ENCODE results near the gene NKX1-2.
A peak's percentile ranks its signal among the peaks of the same experiment; 100 is the strongest.

NKX1-2 gene

DNA sequence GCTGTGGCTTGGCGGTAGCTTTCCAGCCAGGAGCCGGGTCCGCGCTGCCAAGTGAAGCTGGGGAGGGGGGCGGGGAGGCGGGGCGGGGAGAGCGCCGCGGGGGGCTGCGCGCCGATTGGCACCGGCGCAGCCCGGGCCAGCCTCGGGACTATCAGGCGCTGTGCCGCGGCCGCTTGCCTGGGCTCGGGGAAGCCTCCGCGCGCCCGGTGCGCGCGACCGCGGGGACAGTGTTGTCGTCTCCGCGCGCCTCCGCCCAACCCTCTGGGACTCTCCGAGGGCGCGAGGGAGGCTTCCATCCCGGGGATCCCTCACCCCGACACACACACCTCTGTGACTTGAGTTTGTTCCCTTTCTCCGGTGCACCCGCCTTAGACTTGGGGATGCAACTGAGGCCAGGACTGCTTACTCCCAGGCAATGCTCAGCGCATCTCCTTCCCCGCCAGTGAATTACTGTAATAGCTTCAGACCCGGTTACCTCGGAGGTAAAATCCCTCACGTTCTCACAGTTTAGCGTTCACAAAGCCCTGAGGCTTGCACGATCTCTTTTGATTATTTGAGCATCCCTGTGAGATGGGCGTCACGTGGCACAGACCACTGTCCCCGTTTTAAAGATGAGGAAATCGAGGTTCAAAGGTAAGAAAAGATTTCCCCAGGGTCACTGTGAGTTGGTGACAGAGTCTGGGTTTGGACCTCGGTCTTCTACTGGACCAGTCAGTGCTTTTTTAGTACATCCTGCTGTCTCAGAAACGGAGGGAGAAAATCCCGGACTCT, at the start of gene NKX1-2:
Gene NKX1-2, minus strand, starts transcription at position 24 of the 771 bp plus-strand sequence. CDS start 92 bp downstream, outside the sequence.
- DNase-seq, result peak in 17 of 56 donors; percentile 4 to 48 (median 18)

DNA sequence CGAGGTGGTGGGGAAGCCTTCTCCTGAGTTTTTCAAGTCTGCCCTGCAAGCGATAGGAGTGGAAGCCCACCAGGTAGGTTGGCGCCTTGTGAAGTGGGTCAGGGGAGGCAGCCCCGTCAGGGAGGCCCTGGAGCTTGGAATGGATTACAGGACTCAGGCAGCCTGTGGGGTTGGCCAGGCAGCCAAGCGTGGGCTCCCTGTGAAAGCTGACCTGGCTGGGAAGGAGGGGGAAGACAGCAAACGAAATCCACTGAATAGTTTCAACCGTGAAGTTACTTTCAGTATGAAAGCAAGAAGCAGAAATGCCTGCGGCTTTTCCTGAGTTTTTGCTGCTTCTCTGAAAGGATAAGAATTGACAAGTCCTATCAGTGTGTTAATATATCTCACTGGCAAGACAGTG, 48.2 kb upstream of the NKX1-2 start:
- DNase-seq, result no peak

GRCh38 chr10:124497196-124497881, 47.5 kb upstream of the NKX1-2 start:
- DNase-seq, result peak in 2 of 56 donors; percentile 11 to 28

- DNase-seq, result no peak
Measured at GRCh38 chr10:124496620-124497019, 46.8 kb upstream of the NKX1-2 start.

DNA sequence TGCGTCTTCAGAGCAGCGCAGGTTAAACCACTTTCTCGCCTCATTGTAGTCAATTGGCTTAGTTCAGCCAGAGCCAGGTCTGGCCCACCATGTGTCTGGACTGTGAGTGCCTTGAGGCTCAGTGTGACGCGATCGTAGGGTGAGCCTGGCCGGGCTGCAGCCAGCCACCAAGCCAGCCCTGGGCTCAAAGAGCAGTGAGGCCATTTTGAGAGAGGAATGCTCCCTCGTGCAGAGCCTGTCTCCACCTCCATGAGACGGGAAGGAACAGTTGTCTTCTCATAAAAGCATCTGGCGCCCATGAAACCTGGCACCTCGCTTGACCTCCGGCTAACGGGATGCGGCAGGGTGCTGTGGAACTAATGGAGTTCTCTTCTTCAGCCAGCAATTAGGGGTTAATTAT, 46.3 kb upstream of the NKX1-2 start:
- no peak for DNase-seq

DNA sequence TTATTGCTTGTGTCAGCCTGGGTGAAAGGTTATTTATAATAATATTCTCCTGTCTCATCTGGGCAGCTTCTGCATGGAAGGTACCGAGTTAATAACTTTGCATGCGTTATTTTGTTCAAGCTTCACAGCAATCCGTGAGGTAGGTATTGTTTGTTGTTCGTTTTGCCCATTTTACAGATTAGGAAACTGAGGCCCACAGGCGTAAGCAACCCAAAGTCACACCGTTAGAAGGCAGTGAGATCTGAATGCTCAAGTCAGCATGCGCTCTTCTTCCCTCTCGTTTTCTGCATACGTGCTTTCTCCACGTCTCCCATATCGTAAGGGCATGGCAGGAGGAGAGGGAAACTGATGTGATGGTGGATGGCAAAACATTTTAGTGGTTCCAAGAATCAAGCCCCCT, 45.9 kb upstream of the NKX1-2 start:
- DNase-seq, result no peak

DNA sequence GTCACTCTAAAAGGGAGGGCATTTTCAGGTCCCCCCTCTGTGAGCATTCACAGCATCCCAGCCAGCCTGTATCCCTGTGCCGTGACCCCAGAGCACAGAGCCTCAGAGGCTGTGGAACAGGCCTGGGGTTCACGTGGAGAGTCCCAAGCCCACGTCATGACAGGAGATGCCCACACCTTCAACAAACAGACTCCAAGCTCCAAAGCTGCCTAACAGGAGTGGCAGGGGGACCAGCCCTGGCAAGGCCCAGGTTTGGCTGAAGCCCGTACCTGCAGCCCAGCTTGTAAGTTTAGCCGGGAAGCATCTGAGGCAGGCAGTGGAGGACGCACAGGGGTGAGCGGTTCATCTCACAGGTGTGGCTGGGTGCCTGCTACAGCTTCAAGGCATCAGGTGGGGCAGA, 45.3 kb upstream of the NKX1-2 start:
- no peak for DNase-seq

DNA sequence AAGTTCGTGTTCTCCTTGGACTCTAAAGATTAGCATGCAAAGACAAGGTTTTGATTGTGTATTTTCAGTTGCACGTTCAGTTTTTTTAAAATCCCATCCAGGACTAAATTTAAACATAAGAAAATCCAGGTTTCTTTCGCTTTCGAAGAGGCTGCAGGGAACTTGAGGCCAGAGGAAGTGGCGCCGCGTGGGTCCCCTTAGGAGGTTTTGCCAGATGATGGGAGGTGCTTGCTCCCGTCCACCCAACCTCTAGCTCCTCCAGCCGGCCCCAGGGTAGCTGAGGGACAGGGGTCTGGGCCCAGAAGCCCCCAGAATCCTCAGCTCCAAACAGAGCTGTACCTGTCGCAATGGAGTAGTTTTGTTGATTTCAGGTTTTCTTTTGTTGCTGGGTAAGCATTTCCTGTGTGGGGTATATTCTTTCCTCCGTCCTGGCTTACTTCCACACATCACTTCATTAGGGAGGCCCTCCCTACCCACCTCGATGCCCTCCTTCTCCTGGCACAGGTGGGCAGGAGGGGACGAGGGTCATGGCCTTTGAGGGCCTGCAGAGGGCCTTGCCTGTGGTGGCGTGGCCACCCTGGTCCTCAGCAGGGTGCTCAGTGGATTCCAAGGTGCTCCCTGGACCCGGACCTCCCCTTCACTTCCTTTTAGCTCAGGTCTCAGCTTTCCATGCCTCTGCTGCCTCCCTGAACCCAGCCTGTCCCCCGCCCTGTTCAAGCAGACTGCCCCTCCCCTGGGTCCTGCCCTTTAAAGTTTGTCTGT, 44.4 kb upstream of the NKX1-2 start:
- no peak for DNase-seq

- DNase-seq, result no peak
Measured at GRCh38 chr10:124493214-124493882, 43.5 kb upstream of the NKX1-2 start.

- DNase-seq, result no peak
Measured at GRCh38 chr10:124492266-124492665, 42.4 kb upstream of the NKX1-2 start.

GRCh38 chr10:124491105-124491504, 41.3 kb upstream of the NKX1-2 start:
- DNase-seq, result no peak

DNA sequence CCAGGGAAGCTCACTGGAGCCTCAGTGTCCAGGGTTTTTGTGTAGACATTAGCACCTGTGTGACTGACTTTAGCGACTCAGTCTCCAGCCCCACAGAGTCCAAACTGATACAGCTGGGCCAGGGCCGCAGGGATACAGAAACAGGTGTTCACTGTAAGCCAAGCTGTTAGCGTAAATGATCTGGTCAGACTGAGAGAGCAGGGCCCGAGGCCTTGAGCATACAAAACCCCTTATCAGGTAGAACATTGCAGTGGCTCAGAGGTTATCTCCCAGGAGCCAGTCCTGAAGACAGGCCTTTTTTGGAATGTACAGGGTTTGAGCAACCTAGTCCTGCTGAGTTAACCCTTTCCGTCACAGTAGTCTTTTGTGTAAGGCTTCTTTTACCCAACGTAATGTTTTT, 36.8 kb upstream of the NKX1-2 start:
- DNase-seq, result no peak

DNA sequence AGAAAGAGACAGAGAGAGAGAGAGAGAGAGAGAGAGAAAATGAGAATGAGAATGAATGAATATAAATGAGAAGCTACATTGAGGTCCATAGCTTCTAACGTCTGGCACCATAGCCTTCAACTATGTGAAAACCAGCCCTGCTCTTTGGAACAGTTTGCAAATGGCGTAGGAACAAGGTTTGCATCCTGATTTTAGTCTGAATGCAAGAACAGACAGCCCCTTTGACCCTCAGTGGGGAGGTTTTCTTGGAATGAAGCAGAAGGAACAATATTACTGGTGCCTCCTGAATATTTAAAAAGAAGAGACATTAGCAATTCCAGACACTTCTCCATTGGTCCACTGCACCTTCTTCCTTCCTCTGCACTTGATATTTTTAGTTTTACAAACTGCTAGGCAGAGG, 34.8 kb upstream of the NKX1-2 start:
- no peak for DNase-seq

GRCh38 chr10:124484031-124484430, 34.2 kb upstream of the NKX1-2 start:
- no peak for DNase-seq

GRCh38 chr10:124482876-124483275, 33.0 kb upstream of the NKX1-2 start:
- DNase-seq, result no peak

- DNase-seq, result no peak
Measured at GRCh38 chr10:124482236-124482800, 32.5 kb upstream of the NKX1-2 start.

- no peak for DNase-seq
Measured at GRCh38 chr10:124481717-124482116, 31.9 kb upstream of the NKX1-2 start.

DNA sequence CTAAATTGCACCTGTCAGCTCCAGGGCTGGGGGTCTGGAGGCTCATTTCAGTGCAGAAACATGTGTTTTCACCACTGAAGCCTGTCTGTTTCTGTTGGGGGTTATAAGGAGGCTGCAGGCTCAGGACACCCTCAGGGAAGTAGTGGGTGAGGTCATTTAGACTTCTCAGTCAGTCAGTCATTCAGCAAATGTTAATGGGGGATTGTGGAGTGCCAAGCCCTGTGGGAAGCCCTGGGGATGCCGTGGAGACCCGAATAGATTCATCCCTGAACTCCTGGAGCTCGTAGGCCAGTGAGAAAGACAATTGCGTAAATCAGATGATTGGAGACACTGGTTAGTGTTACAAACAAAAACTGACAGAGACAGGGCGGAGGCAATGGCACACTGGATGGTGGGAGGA, 31.0 kb upstream of the NKX1-2 start:
- no peak for DNase-seq

- no peak for DNase-seq
Measured at GRCh38 chr10:124478515-124478914, 28.7 kb upstream of the NKX1-2 start.

- no peak for DNase-seq
Measured at GRCh38 chr10:124477614-124478363, 28.0 kb upstream of the NKX1-2 start.
